SK-N-MC (cell line): ENCODE measurements around the gene CCDC73.

ENCODE experiments used
- EZH2 ChIP-seq: fragments of 200-600 bp; sonication (generic); IDR thresholded peaks from one replicate; pipeline ENCODE4 v1.6.1; 2017; ENCODE audit warnings: antibody characterized with exemption
- POLR2AphosphoS5 ChIP-seq: IDR thresholded peaks from 2 replicates; pipeline ENCODE4 v1.6.1; 2012; ENCODE audit warnings: mild to moderate bottlenecking, low read depth, low read length, borderline replicate concordance

GRCh38 chr11:32830796-32831195 is 36.3 kb upstream of the CCDC73 start:
- no peak for TF ChIP-seq POLR2AphosphoS5
- no peak for TF ChIP-seq EZH2
